Frontal cortex (tissue), 4 donors: ENCODE data around the gene MRPL44. TPM values are rescaled to one million over a fixed set of nuclear protein-coding genes. Genes with fewer than 3 reads are reported as not detected.
"Not testable (repeated sequence)": the region's sequence is repeated elsewhere in the genome, so short reads cannot be mapped to it uniquely, and the experiment has no call there.

Experiments used
- DNase-seq, 2 donors: peaks; one replicate each; pipeline ENCODE4 v3.0.0; 2012; ENCODE audit warnings: low spot score in 2 of 2
- FAIRE-seq: peaks from 2 replicates; lab custom pipeline; 2012; peaks lifted over from hg19 to GRCh38; lab: Jason Lieb, UNC
- total RNA-seq: library from RNA; depleted of rRNA; stranded (reverse); fragments of >200 nt; gene quantifications from one replicate; pipeline ENCODE4 v1.2.3, GENCODE V29; 2014
- donor health status: control.
- donor health status: control.
- donor health status: control.

Gene MRPL44
- total RNA-seq, 1 donor from 2014 or later: 106 TPM

DNA sequence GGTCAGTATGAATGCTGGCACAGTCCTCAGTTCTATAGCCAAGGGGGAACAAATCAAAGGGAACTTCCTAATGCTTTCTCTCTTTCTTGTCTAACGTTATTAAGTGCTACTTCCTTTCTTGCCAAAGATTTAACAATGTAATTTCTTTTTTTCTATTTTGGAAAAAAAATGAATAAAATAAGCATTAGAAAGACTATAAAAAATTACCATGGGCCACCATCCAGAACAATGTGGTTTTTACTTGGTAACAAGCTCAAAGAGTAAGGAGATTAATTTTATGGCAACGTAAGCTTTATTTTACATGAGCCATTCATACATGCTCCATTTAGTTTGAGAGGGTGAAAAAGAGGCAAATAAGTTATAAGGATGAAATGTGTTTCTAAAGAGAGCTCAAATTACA is 41.7 kb downstream of the MRPL44 start:
- no peak for FAIRE-seq

GRCh38 chr2:223999862-224000261 is 42.6 kb downstream of the MRPL44 start:
- FAIRE-seq (no peak), DNase-seq (no peak)

More for the DNA sequence above, 41.7 kb downstream of the MRPL44 start:
- DNase-seq: no peak

DNA sequence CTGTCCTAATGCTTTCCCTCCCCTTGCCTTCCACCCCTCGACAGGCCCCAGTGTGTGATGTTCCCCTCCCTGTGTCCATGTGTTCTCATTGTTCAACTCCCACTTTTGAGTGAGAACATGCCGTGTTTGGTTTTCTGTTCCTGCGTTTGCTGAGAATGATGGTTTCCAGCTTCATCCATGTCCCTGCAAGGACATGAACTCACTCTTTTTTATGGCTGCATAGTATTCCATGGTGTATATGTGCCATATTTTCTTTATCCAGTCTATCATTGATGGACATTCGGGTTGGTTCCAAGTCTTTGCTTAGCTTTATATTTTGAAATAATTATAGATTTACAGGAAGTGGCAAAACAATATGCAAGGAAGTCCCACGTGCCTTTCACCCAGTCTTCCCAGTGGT is 43.4 kb downstream of the MRPL44 start:
- DNase-seq, FAIRE-seq: not testable (repeated sequence)

GRCh38 chr2:224004105-224004695 is 46.9 kb downstream of the MRPL44 start:
- no peak for FAIRE-seq
- DNase-seq: peak in 1 of 2 donors; percentile 16

DNA sequence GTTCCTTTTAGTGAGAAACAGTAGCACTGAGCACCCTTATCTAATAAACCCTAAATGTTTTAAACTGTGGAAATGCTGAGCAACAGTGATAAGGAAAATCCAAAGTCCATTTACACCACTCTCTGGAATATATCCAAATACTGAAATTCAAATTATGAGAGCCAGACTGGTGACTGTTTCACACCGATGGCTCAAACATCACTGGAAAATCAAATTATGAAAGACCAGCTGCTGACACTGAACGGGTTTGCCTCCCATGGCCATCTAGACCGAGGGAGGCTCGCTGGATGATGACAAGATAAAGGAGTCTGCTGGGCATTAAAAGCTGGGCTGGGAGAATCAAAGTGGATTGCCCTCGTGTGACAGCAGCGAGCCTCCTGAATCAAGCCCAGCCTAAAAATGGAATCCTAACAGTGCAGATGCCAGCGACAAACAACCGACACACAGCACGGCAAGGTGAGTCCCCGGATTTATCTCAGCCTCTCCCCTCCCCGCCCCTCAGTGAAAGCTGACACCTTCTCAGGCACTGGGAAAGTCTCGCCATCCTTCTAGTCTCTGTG is 51.5 kb downstream of the MRPL44 start:
- FAIRE-seq (no peak), DNase-seq (no peak)

GRCh38 chr2:224009605-224010315 is 52.5 kb downstream of the MRPL44 start:
- FAIRE-seq (no peak), DNase-seq (no peak)

GRCh38 chr2:224011837-224012236 is 54.6 kb downstream of the MRPL44 start:
- DNase-seq (no peak), FAIRE-seq (no peak)

GRCh38 chr2:224014336-224014735 is 57.1 kb downstream of the MRPL44 start:
- FAIRE-seq (no peak), DNase-seq (no peak)

DNA sequence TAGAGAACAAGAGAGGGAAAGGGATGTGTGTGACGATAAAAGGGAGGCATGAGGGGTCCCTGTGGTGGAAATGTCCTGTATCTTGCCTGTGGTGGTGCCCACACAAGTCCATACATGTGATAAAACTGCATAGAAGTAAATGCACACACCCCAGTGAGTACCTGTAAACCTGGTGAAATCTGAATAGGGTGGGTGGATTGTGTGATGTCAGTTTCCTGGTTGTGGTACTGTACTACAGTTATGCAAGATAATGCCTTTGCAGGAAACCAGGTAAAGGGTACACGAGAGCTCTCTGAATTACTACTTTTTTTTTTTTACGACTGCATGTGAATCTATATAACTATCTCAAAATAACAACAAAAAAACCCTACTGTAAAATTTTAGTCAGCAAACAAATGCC is 59.7 kb downstream of the MRPL44 start:
- DNase-seq (no peak), FAIRE-seq (no peak)

Other genes starting within 250 kb of the MRPL44 start
- gene AP1S3, start 119.9 kb upstream of the MRPL44 start, total RNA-seq: 2.0 TPM
- 50.5 TPM for gene WDFY1, start 12.1 kb upstream of the MRPL44 start, total RNA-seq
- 36.3 TPM for gene SERPINE2, start 81.8 kb downstream of the MRPL44 start, total RNA-seq